Measurements from ENCODE around the gene SLC35E2B.

DNA sequence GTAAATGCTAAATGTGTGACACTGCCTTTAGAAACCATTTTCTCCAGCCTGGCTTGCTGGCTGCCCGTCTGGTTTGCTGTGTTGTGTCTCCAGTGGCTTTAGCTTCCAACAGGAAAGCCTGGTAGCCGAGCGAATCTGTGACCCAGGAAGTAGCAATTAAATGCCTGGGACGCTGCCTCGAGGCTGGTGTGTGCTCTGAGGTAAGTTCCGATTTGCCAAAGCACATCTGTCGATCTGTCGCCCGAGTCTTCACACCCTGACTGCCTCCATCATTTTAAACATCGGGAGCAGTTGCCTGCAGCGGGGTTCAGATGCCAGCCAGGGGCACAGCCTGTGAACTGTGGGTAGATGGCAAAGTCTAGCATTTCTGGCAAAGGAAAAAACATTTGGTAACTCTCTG, 75.1 kb downstream of the SLC35E2B start:
- no peak for TF ChIP-seq EZH2 (IDR thresholded peaks at IDR 0.05)
- no peak for TF ChIP-seq POLR2AphosphoS5 (IDR thresholded peaks at IDR 0.05; ENCODE audit: borderline replicate concordance, low read depth, low read length)
- no peak for TF ChIP-seq FOXP2 (optimal IDR thresholded peaks at IDR 0.05; ENCODE audit: control extremely low read depth, extremely low read length, insufficient read depth)

Measured in SK-N-MC (cell line).